Measurements from ENCODE around the gene EFCAB12.

Gene EFCAB12

DNA sequence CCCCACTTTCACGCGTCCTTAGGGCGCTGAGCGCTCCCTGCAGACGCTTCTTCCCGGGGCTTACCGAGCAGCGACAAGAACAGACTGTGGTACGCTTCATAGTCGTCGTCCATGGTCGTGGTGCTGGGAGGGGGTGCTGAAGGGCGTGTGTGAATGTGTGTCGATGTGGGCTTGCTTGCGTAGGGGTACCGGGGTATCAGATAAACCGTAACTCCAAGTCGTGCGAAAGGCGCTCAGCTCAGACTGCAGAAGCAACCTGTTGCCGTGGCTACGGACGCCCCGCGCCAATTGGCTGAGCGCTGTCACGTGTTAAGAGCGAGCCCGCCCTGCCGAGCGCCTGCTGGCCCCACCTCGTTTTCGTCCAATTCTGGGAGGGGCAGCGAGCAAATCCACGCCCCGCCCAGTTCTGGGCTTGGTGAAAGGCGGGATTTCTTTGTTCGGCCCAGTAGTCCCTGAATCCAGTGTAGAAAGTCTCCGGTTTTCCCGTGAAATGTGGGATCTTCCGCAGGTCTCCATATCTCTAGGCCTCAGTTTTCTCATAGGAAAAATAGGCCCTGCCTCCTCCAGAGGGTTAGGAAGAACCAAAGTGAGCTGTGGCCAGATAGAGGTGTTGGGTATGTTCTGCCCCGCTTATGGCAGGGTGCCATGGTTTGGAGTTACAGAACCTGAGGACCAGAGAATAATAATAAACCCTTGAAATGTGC is at the start of gene EFCAB12:
TSS of gene EFCAB12 (minus strand) at position 261 of the 704 bp plus-strand sequence. CDS start at position 113, 148 bp downstream.
- DNase-seq (ENCODE audit: low read depth): peak; percentile 88

GRCh38 chr3:129476586-129476985 is 48.1 kb upstream of the EFCAB12 start:
- no peak for DNase-seq (ENCODE audit: low read depth)

DNA sequence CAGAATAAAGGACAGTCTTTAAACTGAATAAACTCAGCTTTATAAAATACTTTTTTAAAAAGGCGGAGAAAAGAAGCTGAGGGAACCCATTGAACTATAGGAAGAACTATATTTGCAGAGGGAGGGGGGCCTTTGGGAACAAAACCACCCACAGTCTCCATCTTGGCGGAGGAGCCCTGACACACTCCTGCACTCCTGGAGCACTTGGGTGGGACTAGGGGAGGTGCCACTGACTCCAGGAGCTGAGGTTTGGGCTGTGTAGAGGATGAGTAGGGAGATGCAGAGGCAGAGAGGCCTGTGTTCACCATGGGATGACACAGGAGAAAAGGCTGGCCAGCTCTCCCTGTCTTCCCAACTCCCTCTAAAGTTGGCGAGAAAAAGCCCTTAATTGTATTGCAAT is 47.4 kb upstream of the EFCAB12 start:
- no peak for DNase-seq (ENCODE audit: low read depth)

DNA sequence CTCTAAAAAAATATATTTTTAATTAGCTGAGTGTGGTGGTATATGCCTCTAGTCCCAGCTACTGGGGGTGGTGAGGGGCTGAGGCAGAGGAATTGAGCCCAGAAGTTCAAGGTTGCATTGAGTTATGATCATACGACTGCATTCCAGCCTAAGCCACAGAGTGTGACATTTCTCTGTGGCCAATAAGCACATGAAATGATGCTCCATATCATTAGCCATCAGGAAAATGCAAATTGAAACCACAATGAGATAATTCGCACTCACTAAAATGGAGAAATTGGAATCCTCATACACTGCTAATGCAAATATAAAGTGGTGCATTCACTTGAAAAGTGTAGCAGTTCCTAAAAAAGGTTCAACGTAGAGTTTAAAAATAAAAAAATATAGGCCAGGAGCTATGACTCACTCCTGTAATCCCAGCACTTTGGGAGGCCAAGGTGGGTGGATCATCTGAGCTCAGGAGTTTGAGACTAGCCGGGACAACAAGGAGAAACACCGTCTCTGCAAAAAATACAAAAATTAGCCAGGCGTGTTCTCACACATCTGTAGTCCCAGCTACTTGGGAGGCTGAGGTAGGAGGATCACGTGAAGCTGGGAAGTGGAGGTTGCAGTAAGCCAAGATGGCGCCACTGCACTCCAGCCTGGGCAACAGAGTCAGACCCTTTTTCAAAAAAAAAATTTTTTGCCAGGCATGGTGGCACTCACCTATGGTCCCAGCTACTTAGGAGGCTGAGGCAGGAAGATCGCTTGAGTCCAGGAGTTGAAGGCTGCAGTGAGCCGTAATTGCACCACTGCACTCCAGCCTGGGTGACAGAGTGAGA is 46.8 kb upstream of the EFCAB12 start:
- no peak for DNase-seq (ENCODE audit: low read depth)

DNA sequence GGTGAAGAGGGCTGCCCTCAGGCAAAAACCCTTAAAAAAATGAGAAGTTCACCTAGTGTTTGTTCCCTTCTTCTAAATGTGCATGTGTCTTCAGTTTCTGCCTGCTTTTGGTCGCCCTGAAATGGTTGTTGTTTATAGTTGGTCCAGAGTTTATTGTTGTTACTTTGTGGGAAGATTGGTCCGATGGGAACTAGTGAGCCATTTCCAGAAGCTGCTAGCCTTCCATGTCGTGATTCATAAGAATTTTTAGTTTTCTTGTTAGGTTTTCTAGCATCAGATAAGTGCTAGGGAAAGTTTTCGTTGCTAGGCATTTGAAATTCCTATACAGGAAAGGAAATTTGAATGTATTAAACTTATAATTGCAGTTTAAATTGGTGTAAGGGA is 45.3 kb upstream of the EFCAB12 start:
- DNase-seq (ENCODE audit: low read depth): no peak

DNA sequence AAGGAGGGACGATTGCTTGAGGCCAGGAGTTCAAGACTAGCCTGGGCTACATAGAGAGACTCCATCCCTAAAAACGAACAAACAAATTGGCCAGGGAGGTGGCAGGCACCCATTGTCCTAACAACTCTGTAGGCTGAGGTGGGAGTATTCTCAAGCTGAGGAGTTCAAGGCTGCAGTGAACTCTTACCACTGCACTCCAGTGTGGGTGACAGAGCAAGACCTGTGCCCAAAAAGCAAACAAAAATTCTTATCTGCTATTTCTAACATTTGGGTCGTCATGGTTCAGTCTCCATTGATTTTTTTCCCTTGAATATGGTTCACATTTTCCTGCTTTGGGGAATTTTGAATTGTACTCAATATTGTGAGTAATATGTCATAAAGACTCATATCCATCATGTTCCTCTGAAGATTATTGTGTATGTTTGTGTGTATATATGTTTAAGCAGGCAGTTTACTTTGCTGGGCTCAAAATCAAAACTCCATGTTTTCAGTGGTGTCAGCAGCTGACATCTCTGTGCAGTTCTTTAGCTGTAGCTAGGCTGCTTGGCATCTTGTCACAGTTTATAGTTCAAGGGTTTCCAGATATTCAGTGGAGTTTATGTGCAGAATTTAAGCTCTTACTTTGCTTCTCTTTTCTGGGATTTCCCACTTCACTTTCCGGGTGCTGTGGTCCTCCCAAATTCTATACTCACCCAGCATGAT is 44.8 kb upstream of the EFCAB12 start:
- DNase-seq (ENCODE audit: low read depth): no peak

DNA sequence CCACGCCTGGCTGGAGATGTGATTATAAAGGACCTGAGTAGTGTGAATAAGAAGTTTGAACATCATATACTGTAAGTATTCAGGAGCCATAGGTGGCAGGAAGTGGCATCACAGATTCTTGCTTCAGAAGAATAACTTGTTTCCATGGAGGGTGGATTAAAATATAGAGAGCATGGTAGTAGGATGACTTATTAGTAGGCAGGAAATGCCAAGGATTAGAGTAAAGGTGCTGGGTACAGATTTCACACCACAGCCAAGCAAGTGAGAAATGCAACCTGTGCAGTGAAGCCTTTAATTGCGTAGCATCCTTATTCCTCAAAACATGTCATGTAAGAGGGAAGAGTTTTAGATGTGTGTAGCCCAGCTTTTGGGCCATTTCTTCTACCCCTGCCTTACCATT is 42.4 kb upstream of the EFCAB12 start:
- DNase-seq (ENCODE audit: low read depth): no peak

DNA sequence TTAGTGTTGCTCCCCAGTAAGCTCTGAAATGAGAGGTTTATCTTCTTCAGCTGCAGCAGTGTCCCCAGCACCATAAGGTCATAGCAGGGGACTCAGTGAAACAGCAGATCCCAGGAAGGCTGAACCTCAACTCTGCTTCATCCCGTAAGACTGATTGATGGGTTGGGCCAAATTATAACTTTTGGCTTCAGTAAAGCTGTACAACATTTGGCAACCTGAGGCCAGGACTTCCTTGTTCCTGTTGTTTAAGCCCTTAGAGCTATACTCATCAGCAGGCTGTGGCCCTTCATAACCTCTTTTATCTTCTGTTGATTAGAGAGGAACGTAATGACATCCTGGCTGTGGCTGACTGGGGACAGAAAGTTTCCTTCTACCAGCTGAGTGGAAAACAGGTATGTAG is 40.6 kb upstream of the EFCAB12 start:
- no peak for DNase-seq (ENCODE audit: low read depth)

DNA sequence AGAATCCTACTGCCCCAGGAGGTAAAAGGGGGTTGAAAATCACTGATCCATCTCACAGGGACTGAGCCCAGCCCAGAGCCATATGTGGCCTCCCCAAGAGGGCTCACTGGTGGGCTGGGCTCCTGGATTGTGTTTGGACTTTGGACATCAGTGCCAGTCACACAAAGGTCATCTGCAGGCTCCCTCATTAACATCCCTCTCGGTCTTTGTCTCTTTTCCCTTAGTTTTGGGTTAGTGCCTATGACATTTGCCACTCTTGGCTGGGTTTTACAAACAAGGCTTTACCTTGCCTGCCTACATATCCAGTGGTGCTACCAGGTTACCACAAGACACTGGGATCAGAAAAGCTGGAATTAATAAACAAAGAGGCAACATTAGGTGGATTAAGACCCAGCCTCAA is 39.5 kb upstream of the EFCAB12 start:
- no peak for DNase-seq (ENCODE audit: low read depth)

DNA sequence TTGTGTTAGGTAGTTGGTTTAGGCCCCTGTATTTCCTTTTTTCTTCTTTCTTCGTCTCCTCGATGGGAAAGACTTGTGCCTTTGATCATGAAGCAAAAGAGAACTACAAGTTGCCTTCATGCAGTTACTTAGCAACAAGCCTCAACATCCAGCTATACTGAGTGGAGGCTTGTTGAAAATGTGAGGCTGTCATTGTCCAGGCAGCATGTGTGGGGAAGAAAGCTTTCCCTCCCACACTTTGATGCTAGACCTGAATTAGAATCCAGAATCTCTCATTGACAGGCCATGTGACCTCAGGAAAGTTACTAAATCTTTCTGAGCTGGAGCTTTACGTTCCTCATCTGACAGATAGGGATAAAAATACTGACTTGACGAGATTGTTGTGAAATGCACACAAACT is 35.3 kb upstream of the EFCAB12 start:
- no peak for DNase-seq (ENCODE audit: low read depth)

GRCh38 chr3:129463094-129463493 is 34.7 kb upstream of the EFCAB12 start:
- DNase-seq (ENCODE audit: low read depth): no peak

DNA sequence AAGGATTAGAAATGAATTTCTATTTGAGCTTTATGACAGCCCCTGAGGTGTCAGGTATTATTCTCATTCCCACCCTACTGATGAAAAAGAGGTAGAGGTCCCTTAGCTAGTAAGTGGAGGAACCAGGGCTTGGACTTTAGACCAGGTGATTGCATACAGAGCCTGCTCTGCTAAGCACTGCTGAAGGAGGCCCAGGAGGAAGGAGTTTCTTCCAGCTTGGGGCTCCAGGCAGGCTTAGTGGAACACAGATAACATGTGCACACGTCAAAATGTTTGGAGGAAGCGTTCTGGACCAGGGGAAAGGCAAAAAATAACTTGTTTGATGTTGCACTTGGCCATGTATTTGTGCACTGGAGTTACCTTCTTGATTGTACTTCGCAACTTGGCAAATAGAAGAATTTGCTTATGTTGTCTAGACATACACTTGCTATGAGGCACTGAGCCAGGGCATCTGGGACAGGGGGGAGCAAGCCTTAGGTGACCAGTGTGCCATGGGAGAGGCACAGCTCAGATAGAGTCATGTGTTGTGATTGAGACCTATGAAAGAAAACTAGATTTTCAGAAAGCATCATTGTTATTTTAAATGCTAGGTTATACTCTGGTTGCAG is 34.0 kb upstream of the EFCAB12 start:
- no peak for DNase-seq (ENCODE audit: low read depth)

DNA sequence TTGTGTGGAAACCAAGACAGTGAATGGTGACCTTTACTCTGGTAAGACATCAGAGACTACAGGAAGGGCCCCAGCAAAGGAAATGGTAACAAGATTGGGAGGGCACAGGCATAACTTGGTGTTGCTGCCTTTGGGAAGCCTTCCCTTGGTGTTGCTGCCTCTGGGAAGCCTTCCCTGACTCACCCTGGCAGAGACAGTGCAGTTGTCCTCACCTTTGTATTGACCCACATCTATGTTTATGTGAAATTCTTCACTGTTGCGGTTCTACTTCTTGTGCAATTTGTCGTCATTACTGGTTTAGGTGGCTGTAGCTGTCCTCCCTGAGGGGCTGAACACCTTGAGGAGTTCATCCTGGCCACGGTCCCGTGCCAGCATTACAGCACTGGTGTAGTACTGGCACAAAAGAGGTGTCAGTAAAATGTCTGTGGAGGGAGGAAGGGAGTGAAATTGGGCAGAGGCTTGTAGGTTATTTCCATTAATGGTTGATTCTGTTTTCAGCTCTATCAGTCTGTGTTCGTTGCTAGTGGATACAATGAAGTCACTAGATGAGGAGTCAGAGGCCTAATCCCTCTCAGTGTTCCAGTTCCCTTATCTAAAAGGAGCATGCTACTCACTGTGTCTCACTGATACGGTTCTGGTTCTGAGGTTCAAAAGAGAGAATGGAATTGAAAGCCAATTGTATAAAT is 33.2 kb upstream of the EFCAB12 start:
- no peak for DNase-seq (ENCODE audit: low read depth)

- no peak for DNase-seq (ENCODE audit: low read depth)
Measured at GRCh38 chr3:129461022-129461421, 32.6 kb upstream of the EFCAB12 start.

DNA sequence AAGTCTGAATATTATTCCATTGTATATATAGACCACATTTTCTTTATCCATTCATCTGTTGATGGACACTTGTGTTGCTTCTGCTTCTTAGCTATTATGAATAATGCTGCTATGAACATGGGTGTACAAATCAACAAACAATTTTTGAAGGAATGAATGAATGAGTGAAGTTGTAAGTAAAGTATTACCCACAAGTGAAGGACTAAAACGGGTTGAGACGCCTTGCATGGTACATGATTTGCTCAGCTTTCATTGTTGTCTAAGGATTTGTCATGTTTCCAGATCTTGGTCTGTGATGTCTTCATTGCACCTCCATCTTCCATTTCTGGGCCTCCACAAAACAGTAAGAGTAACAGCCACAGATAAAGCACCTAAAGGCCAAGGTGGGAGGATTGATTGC is 32.1 kb upstream of the EFCAB12 start:
- DNase-seq (ENCODE audit: low read depth): no peak

DNA sequence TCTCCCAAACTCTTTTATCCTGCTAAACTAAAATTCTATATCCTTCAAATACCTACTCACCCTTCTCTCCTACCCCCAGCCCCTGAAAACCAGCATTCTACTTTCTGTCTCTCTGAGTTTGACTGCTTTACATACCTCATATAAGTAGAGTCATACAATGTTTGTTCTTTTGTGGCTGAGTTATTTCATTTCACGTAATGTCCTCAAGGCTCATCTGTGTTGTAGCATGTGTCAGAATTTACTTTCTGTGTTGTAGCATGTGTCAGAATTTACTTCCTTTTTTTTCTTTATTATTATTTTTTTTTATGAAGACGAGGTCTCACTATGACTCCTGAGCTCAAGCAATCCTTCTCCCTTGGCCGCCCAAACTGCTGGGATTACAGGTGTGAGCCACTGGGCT is 31.7 kb upstream of the EFCAB12 start:
- no peak for DNase-seq (ENCODE audit: low read depth)

DNA sequence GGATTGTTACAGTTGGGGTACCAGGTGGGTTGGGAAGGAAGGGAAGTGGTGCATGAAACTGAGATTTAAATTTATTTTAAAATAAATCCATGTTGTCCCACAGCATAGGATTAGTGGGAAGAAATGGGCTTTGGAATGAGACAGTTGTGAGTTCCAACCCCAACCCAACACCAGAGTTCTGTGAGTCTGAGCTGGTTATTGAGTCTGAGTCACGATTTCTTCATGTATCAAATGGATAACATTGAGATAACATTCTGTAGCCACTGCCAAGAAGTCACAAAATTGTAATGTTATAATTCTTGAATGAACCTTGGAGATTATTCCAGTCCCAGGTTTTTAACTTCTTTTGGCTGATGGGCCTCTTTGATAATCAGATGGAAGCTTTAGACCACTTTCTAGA is 25.3 kb upstream of the EFCAB12 start:
- no peak for DNase-seq (ENCODE audit: low read depth)

GRCh38 chr3:129449279-129450115 is 21.1 kb upstream of the EFCAB12 start:
- DNase-seq (ENCODE audit: low read depth): no peak

DNA sequence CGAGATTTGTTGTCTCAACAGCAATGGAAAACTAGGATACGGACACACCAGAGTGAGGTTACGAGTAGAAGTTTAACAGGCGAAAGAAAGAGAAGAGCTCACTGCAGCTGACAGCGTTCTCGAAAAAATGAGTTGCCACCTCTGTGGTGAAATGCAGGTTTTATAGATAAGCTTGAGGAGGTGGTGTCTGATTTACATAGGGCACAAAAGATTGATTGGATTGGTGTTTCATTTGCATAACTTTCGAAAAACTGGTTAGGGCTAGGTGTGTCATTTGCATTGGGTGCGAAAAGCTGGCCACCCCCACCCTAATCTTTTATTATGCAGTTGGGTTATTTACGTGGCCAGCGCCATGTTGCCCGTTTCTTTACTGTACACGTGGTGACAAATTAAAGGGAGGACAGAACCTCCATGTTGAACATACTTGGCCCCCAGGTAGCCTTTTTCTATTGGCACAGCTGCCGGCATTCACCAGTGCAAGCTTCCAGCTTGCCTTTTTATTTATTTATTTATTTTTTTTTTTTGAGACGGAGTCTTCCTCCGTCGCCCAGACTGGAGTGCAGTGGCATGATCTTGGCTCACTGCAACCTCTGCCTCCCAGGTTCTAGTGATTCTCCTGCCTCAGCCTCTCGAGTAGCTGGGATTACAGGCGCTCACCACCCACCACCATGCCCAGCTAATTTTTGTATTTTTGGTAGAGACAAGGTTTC is 19.9 kb upstream of the EFCAB12 start:
- no peak for DNase-seq (ENCODE audit: low read depth)

DNA sequence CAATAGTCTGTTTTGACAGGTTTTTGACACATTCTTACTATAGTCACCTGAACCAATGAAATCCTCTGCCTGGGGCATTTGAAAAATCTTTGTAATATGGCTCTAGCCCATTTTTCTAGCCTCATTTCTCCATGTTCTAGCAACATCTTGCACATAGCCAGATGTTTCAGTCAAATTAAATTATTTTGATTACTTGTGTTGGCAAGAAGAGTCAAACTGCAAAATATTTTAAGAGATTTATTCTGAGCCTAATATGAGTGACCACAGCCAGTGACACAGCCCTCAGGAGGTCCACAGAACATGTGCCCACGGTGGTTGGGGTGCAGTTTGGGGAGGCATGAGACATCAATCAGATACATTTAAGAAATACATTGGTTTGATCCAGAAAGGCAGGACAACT is 18.5 kb upstream of the EFCAB12 start:
- DNase-seq (ENCODE audit: low read depth): no peak
